HG03060 (cell line): ENCODE measurements around the gene CEMIP2.
"Not testable (repeated sequence)": the region's sequence is repeated elsewhere in the genome, so short reads cannot be mapped to it uniquely, and the experiment has no call there.

Experiments
- ATAC-seq: cut with Tn5 transposase; IDR thresholded peaks from one replicate; pipeline ENCODE4 v1.9.1; 2021; ENCODE audit warnings: low read depth, moderate number of reproducible peaks; ENCODE audit not compliant: unreplicated experiment

The CEMIP2 gene

DNA sequence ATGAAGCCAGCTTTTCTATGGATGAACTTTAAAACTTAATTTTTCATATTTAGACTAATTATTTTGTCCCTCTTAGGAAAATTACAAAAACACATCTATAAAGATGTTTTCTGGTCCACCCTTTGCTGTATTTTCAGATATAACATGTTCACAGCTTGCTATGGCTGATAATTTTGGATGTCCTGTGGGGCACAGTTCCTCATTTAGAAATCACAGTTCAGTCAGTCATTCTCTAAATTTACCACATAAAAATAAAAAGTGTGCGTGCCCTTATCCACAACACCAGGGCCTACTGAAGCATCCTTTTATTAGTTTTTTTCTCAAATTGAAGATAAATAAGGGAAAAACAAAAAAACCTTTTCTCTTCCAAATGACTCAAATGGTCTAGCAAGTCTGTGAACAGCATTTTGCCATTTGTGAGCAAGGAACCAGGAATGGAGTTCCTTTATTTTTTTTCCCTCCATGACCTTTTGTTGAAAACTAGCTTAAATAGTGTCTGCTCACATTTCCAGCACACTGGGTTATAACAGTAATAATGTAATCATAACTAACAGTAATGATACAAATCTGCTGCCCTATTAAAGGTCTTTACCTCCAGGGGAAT, 87.1 kb downstream of the CEMIP2 start:
- ATAC-seq: no peak

DNA sequence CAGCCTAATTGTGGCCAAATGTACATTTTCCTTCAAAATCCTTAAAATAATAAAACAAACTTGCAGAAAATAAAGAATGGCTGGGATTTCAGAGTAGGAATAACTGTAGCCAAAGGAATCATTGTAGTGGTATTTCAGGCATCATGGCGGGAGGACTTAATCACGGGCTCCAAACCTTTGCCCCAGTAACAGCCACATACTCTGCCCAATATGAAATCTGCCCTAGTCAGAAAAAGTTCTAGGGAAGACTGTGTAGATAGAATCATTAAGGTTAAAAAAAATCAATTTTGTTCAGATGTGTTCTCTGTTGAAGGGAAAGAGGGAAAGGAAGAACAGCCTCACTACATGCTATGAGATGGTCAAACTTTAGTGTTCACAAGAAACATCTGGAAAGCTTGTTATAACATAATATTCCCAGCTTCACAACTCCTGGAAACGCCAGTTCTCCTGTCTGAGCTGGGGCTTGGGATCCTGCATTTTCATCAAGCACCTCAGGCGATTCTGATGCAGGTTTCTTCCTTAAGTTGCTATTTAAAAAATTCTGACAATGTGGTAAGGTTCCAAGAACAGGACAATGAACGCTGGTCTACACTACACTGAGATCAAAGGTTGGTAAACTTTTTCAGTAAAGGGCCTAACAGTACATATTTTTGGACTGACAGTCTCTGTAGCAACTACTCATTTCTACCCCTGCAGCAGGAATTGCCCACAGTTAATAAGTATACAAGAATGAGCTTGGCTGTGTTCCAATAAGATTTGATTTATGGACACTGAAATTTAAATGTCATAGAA, 87.9 kb downstream of the CEMIP2 start:
- no peak for ATAC-seq

DNA sequence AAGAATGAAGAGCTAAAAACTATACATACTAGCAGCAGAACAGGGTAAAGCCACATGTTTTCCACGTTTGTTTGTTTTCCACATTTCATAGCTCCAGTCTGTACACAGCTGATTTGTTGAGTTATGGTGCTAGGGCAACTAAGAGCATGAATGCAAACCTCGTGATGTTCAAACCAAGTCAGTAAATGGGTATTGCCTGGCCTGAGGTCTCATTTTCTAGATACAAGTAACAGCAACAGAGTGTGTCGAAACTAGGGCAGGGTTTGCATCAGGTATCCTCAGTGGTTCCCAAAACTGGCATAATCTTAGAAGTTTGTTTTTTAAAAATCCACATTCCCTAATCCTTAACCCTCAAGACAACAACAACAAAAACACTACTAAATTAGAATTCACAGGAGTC, 89.3 kb downstream of the CEMIP2 start:
- no peak for ATAC-seq

DNA sequence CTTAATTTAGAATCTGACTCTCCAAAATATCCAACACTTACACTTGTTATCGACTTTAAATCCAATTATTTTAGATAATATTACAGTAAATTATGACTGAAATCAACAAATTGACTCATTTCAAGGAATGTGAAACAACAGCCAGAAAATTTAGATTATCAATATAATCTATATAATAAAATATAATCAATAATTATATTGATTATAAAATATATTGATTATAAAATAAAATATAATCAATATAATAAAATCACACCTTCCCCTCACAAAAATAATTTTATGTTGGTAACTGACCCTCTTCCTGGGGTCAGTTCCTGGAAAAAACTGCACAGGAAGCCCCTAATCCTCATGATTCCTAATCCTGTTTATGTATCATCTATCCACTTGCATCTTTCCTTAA, 91.1 kb downstream of the CEMIP2 start:
- no peak for ATAC-seq

DNA sequence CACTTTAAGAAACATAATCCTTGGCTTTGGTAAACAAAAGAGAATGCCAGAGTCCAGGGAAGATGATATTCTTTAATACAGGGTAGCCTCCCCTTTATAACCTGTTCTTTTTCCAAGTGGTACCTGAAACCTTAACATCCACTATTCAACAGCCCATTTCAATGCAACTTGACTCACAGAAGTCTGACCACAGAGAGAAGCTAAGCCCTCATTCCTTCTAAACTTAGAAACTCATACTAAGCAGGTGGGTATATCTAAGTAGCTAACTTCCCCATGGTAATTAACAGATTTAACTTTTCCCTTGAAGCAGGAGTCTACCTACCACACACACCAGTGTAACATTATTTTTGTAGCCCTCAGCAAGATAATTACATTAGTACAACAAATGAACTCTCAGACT, 91.9 kb downstream of the CEMIP2 start:
- ATAC-seq: peak; percentile 39

DNA sequence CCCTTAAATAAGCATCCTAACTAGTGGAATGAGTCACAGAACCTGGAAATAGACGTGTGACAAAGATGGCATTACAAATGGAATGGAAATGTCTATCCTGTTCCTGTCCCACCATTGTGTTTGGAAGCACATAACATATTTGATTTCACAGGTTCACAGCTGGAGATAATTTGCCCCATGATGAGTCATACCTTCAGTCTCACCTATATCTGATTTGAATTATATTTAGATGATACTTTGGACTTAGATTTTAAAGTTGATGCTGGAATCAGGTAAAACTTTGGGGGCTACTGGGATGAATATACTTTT, 92.5 kb downstream of the CEMIP2 start:
- no peak for ATAC-seq

DNA sequence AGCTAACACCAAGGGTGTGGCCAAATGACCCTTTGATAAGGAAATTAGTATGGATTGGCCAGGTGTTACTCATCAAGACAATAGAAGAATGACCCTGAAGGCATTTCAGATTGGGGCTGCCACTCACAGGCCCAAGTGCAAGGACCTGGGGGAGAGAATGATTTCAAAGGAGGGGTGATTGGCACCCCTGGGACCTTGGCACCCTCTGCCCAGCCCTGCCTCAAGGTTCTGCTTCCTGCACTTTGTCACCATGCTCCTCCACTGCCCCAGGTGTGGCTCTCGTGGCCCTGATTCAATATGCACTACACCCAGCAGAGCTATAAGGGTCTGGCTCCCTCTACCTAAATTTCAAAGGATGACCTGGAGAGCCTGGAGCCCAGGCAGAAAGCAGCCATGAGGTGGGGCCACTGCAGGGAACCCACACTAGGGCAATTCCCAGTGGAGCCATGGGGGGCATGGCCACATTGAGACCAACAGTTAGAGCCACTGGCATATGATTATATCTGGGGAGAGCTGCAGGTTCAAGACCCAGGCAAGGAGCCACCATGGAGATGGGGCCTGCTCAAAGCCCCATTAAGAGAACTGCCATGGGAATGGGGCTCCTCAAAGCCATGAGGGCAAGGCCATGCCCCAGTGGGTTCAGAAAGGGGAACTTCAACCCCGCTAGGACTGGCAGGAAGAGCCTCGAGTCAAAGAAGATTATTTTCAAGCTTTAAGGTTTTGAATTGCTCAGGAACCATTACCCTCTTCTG, 93.0 kb downstream of the CEMIP2 start:
- ATAC-seq: no peak

DNA sequence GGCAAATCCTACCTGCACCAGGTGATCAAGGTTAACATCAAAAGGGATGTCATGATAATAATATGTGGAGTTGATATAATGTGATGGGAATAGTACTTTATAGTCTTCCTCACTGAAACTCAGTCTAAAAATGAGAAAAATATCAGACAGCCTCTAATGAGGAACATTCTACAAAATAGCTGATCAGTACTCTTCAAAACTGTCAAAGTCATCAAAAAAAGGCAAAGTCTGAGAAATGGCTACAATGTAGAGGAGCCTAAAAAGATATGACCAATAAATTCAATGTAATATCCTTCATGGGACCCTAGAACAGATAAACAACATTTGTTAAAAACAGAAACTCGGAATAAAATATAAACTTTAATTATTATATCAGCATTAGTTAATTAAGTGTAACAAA, 95.7 kb downstream of the CEMIP2 start:
- ATAC-seq: no peak

DNA sequence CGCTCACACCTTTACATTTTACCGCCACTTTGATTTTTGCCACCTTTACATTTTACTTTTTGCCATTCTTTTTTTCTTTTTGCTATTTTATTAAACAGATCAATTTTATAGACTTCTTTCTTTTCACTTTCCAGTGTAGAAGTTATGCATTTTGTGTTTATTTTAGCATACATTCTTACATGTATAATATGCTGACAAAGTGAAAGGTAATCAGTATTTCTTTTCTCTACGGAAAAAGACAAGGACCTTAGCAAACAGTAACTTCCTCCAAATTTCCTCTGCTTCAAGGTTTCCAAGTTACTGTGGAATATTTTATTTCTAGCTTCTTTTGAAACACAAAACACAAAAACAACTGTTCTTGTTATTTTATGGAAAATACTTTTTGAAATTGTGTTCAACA, 97.0 kb downstream of the CEMIP2 start:
- no peak for ATAC-seq

DNA sequence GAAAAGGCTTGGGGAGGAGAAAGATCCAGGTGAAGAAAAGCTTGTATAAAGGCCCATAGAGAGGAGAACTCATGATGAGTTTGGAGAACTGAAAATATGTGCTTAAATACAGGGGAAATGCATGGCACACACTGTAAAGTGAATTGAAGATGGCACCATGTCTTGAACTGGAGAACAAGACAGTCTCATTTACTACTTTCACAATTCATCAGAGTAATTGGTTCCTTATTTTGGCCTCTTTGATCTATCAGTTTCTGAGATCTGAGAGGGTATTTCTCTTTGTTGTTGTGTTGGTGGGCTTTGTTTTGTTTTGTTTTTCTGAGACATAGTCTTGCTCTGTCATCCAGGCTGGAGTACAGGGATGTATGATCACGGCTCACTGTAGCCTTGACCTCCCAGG, 98.2 kb downstream of the CEMIP2 start:
- ATAC-seq: peak; percentile 61

DNA sequence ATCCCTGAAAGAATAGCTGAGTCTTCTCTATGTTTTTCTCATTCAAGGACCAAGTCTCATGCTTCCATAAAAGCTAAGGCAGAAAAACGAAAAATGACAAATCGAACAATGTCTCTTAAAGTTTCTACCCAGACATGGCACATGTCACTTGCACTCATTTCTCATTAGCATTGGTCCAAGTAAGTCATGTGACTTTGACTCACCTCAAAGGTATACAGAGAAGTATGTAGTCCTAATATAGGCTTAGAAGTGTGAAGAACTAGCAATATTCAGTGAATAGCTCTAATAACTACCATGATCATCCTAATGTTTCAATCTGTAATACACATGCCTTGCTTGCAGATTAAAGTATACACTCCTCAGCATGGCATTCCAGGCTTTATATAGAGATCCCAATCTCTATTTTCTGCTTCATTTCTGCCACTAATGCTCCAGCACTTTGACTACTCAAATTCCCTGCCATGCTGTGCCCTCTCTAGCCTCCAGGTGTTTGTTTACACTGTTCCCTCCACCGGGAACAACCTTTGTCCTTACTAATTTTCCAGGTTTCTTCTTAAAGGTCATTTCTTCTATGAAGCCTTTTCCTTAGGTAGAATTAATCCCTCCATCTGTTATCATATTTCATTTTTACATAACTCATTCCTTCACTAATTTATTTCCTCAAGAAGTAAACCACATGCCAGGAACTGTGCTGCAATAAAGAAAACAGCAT, 98.9 kb downstream of the CEMIP2 start:
- no peak for ATAC-seq

DNA sequence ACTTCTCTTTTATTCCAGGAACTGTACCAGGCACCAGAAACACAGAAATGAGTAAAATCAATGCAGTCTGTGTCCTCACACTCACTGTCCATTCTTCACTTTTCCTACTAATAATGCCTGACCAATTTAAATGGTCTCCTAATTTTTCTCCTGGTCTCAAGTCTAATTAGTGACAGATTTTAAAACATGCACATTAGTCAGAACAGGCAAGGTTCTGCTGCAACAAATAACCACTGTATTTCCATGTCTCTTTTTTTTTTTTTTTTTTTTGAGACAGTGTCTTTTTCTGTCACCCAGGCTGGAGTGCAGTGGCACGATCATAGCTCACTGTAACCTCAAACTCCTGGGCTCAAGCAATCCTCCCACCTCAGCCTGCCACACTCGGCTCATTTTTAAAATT, 99.6 kb downstream of the CEMIP2 start:
- ATAC-seq: no peak

DNA sequence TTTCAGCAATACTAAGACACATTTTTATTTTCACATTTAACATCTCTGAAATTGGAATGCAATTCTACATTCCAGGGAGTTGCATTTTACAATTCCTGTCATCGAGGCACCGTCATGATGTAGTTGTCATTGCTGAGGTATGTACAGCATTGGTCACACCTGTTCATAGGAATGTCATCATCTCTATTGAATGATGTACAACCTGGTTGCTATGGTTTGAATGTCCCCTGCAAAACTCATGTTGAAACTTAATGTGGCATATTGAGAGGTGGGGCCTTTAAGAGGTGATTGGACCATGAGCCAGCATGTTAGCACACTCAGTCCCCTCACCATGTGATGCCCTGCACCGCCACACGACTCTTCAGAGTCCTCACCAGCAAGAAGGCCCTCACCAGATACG, 103.1 kb downstream of the CEMIP2 start:
- no peak for ATAC-seq

DNA sequence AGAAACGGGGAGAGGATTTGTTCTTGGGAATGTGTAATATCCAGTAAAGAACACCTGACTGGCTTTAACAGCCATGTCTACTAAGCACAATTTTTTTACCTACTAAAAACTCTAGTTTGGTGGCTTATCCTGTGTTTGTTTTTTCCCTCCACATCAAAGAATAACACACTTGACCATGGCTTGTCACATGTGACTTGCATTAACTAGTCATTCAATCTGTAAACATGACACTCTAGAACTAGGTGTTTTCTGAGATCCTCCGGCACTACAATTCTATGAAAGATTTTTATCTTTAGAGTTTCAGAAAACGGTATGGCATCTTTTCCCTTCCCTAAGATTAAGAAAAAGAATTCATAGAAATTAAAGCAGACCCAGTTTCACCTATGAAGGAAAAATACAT, 103.7 kb downstream of the CEMIP2 start:
- no peak for ATAC-seq

DNA sequence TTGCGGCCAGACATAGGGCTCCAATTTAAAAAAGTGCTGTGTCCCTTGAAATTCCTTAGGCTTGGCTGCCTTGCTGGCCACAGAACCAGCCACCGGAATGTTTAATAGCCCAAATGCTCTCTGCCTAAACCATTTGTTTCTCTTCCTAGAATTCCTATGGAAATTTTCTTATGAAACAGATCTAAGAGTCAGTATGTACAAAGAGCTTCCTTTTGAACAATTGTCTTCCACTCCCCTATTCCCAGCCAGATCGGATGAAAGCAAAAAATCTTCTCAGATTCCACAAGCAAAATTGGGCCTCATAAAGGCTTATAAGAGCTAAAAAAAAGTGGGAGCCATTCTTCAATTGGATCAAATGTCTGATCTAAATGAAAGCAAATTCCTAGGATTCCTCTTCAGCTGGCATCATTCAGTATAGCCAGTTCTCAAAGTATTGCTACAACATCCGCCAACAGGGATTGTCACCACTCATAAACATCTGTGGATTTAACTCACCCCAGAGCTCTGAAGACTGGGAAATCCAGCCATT, 104.3 kb downstream of the CEMIP2 start:
- no peak for ATAC-seq

DNA sequence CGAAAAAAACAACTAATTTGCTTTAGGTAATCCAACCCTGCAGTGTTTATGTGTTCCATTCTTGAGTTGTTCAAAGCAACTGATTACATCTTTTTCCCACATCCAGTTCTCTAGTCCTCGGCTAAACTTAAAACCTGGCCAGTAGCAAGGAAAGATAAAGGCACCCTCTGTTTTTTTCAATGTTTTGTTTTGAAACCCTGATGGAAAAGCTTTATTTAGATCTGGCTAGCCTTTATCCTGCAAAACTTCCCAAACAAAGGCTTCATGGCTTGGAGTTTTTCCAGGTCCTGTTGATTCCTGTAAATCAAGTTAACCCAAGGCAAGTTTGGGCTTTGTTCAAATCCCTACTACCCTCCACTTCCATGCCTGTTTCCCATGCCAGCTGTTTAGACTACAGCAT, 105.1 kb downstream of the CEMIP2 start:
- no peak for ATAC-seq

DNA sequence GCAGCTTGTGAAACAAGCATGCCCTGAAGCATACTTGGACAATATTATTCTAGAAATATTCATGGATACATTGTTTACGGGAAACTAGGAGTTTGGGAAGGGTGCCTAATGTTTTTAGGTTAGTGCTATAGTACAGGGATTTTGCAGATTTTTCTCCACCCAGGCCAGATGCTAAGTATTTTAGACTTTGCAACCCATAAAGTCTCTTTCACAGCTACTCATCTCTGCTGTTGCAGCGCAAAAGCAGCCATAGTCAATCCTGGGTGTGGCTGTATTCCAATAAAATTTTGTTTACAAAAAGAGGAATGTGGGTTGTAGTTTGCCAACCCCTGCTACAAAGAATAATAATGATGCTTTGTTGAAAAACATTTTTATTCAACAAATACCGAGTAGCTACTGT, 106.2 kb downstream of the CEMIP2 start:
- no peak for ATAC-seq

DNA sequence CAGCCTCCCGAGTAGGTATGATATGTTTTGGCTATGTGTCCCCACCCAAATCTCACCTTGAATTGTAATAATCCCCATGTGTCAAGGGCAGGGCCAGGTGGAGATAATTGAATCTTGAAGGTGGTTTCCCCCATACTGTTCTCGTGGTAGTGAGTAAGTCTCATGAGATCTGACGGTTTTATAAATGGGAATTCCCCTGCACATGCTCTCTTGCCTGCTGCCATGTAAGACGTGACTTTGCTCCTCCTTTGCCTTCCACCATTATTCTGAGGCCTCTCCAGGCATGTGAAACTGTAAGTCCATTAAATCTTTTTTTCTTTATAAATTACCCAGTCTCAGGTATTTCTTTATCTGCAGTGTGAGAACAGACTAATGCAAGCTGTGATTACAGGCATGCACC, 111.0 kb downstream of the CEMIP2 start:
- not testable (repeated sequence) for ATAC-seq

DNA sequence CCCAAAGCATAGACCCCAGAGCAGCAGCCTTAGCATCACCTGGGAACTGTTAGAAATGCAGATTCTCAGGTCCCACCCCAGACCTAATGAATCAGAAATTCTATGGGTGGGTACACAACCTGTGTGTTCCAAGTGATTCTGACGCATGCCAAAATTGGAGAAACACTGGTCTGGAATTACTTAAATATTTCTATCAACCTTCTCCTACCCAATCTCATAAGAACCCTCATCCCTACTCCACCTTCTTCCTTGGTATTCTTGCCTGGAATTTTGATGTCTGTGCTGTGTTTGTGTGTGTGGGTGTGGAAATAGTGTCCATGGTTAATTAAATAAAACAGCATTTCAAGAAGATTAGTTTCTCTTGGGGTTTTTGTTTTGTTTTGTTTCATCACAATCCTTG, 111.8 kb downstream of the CEMIP2 start:
- ATAC-seq: no peak

DNA sequence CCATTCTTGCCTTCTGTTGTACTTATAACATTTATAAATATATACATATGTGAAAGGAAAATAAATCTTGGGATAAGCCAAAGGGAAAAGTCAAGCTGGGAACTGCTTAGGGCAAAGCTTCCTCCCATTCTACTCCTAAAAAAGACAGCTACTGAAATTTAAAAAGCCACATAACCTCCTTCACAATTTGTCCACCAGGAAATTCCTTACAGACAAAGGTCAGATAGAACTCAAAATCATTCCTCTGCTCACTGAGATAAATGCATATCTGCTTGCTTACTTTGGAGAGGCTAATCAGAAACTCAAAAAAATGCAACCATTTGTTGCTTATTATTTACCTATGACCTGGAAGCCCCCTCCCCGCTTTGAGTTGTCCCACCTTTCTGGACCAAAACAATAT, 112.5 kb downstream of the CEMIP2 start:
- ATAC-seq: no peak

DNA sequence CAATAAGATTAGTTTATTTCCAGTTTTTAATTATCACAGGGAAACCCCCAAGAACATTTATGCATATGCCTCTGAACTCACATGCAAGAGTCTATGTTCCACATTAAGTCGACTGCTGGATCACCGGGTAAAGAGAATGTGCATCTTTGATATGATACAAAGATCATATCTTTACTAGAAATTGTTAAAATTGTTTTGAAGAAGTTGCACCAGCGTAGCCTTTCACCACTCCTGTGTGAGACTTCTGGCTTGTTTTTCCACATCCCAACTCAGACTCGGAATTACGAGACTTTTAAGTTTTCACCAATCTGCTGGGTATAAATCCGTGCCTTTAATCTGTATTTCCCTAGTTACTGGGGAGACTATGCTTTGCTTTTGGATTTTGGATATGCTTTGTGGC, 113.2 kb downstream of the CEMIP2 start:
- ATAC-seq: no peak
